Measurements from ENCODE around the gene PROS1.
"Not testable (repeated sequence)": the region's sequence is repeated elsewhere in the genome, so short reads cannot be mapped to it uniquely, and the experiment has no call there.

The PROS1 gene

GRCh38 chr3:93930041-93930440 lies 43.7 kb downstream of the PROS1 start:
- Histone ChIP-seq H3K4me3 (ENCODE audit: low read length in 2 of 2) (no peak overlapping the region), H3K27me3 (ENCODE audit: control insufficient read depth in 1 of 2, insufficient read depth in 2 of 2, low read length in 2 of 2) (no peaks in the 10 kb centered on the region), H3K9me3 (ENCODE audit: control insufficient read depth in 2 of 2, low read length in 2 of 2) (no peaks in the 10 kb centered on the region), H3K36me3 (ENCODE audit: control insufficient read depth in 2 of 2, insufficient read depth in 2 of 2, low read length in 2 of 2) (no peaks in the 10 kb centered on the region), H3K4me1 (ENCODE audit: control insufficient read depth, insufficient read depth, low read length) (no peaks in the 10 kb centered on the region), H3K9ac (ENCODE audit: low read length in 2 of 2) (no peak overlapping the region), H3K27ac (ENCODE audit: low read length) (no peak overlapping the region)

GRCh38 chr3:93926789-93927188 lies 46.9 kb downstream of the PROS1 start:
- no peak overlapping the region for H3K4me3 ChIP-seq (ENCODE audit: low read length in 2 of 2)
- H3K27ac ChIP-seq (ENCODE audit: low read length): no peak overlapping the region
- H3K27me3 ChIP-seq (ENCODE audit: control insufficient read depth in 1 of 2, insufficient read depth in 2 of 2, low read length in 2 of 2): no peaks in the 10 kb centered on the region
- H3K9ac ChIP-seq (ENCODE audit: low read length in 2 of 2): no peak overlapping the region
- H3K9me3 ChIP-seq (ENCODE audit: control insufficient read depth in 2 of 2, low read length in 2 of 2): no peaks in the 10 kb centered on the region
- no peaks in the 10 kb centered on the region for H3K36me3 ChIP-seq (ENCODE audit: control insufficient read depth in 2 of 2, insufficient read depth in 2 of 2, low read length in 2 of 2)
- no peaks in the 10 kb centered on the region for H3K4me1 ChIP-seq (ENCODE audit: control insufficient read depth, insufficient read depth, low read length)

- Histone ChIP-seq H3K9ac (ENCODE audit: low read length in 2 of 2) (no peak overlapping the region), H3K4me1 (ENCODE audit: control insufficient read depth, insufficient read depth, low read length) (no peaks in the 10 kb centered on the region), H3K27ac (ENCODE audit: low read length) (no peak overlapping the region), H3K27me3 (ENCODE audit: control insufficient read depth in 1 of 2, insufficient read depth in 2 of 2, low read length in 2 of 2) (no peaks in the 10 kb centered on the region), H3K9me3 (ENCODE audit: control insufficient read depth in 2 of 2, low read length in 2 of 2) (no peaks in the 10 kb centered on the region), H3K36me3 (ENCODE audit: control insufficient read depth in 2 of 2, insufficient read depth in 2 of 2, low read length in 2 of 2) (no peaks in the 10 kb centered on the region), H3K4me3 (ENCODE audit: low read length in 2 of 2) (no peak overlapping the region)
These were observed 49.2 kb downstream of the PROS1 start for GRCh38 chr3:93924491-93924890.

GRCh38 chr3:93923006-93923405 lies 50.7 kb downstream of the PROS1 start:
- Histone ChIP-seq H3K9ac (ENCODE audit: low read length in 2 of 2) (no peak overlapping the region), H3K36me3 (ENCODE audit: control insufficient read depth in 2 of 2, insufficient read depth in 2 of 2, low read length in 2 of 2) (no peaks in the 10 kb centered on the region), H3K27ac (ENCODE audit: low read length) (no peak overlapping the region), H3K9me3 (ENCODE audit: control insufficient read depth in 2 of 2, low read length in 2 of 2) (no peaks in the 10 kb centered on the region), H3K27me3 (ENCODE audit: control insufficient read depth in 1 of 2, insufficient read depth in 2 of 2, low read length in 2 of 2) (no peaks in the 10 kb centered on the region), H3K4me1 (ENCODE audit: control insufficient read depth, insufficient read depth, low read length) (no peaks in the 10 kb centered on the region), H3K4me3 (ENCODE audit: low read length in 2 of 2) (no peak overlapping the region)

GRCh38 chr3:93917546-93918029 lies 56.1 kb downstream of the PROS1 start:
- H3K4me3 ChIP-seq (ENCODE audit: low read length in 2 of 2); H3K9ac ChIP-seq (ENCODE audit: low read length in 2 of 2); H3K27me3 ChIP-seq (ENCODE audit: control insufficient read depth in 1 of 2, insufficient read depth in 2 of 2, low read length in 2 of 2); H3K36me3 ChIP-seq (ENCODE audit: control insufficient read depth in 2 of 2, insufficient read depth in 2 of 2, low read length in 2 of 2); H3K9me3 ChIP-seq (ENCODE audit: control insufficient read depth in 2 of 2, low read length in 2 of 2); H3K27ac ChIP-seq (ENCODE audit: low read length); H3K4me1 ChIP-seq (ENCODE audit: control insufficient read depth, insufficient read depth, low read length): not testable (repeated sequence)

GRCh38 chr3:93913623-93914022 lies 60.1 kb downstream of the PROS1 start:
- not testable (repeated sequence) for H3K27me3 ChIP-seq (ENCODE audit: control insufficient read depth in 1 of 2, insufficient read depth in 2 of 2, low read length in 2 of 2); H3K27ac ChIP-seq (ENCODE audit: low read length); H3K9me3 ChIP-seq (ENCODE audit: control insufficient read depth in 2 of 2, low read length in 2 of 2); H3K9ac ChIP-seq (ENCODE audit: low read length in 2 of 2); H3K36me3 ChIP-seq (ENCODE audit: control insufficient read depth in 2 of 2, insufficient read depth in 2 of 2, low read length in 2 of 2); H3K4me3 ChIP-seq (ENCODE audit: low read length in 2 of 2); H3K4me1 ChIP-seq (ENCODE audit: control insufficient read depth, insufficient read depth, low read length)

GRCh38 chr3:93911206-93911605 lies 62.5 kb downstream of the PROS1 start:
- no peak overlapping the region for H3K9ac ChIP-seq (ENCODE audit: low read length in 2 of 2)
- H3K4me1 ChIP-seq (ENCODE audit: control insufficient read depth, insufficient read depth, low read length): peaks cover 3% of the 10 kb centered on the region
- H3K4me3 ChIP-seq (ENCODE audit: low read length in 2 of 2): no peak overlapping the region
- H3K27ac ChIP-seq (ENCODE audit: low read length): no peak overlapping the region
- no peaks in the 10 kb centered on the region for H3K36me3 ChIP-seq (ENCODE audit: control insufficient read depth in 2 of 2, insufficient read depth in 2 of 2, low read length in 2 of 2)
- H3K9me3 ChIP-seq (ENCODE audit: control insufficient read depth in 2 of 2, low read length in 2 of 2): peaks cover 0 to 3% of the 10 kb centered on the region in 2 donors
- H3K27me3 ChIP-seq (ENCODE audit: control insufficient read depth in 1 of 2, insufficient read depth in 2 of 2, low read length in 2 of 2): no peaks in the 10 kb centered on the region

- H3K9me3 ChIP-seq (ENCODE audit: control insufficient read depth in 2 of 2, low read length in 2 of 2): peaks cover 0 to 3% of the 10 kb centered on the region in 2 donors
- no peak overlapping the region for H3K4me3 ChIP-seq (ENCODE audit: low read length in 2 of 2)
- no peaks in the 10 kb centered on the region for H3K36me3 ChIP-seq (ENCODE audit: control insufficient read depth in 2 of 2, insufficient read depth in 2 of 2, low read length in 2 of 2)
- peaks cover 3% of the 10 kb centered on the region for H3K4me1 ChIP-seq (ENCODE audit: control insufficient read depth, insufficient read depth, low read length)
- no peak overlapping the region for H3K9ac ChIP-seq (ENCODE audit: low read length in 2 of 2)
- H3K27ac ChIP-seq (ENCODE audit: low read length): no peak overlapping the region
- H3K27me3 ChIP-seq (ENCODE audit: control insufficient read depth in 1 of 2, insufficient read depth in 2 of 2, low read length in 2 of 2): no peaks in the 10 kb centered on the region
These were observed 63.6 kb downstream of the PROS1 start for GRCh38 chr3:93910097-93910496.

- no peak overlapping the region for H3K27ac ChIP-seq (ENCODE audit: low read length)
- no peaks in the 10 kb centered on the region for H3K36me3 ChIP-seq (ENCODE audit: control insufficient read depth in 2 of 2, insufficient read depth in 2 of 2, low read length in 2 of 2)
- H3K9ac ChIP-seq (ENCODE audit: low read length in 2 of 2): no peak overlapping the region
- H3K27me3 ChIP-seq (ENCODE audit: control insufficient read depth in 1 of 2, insufficient read depth in 2 of 2, low read length in 2 of 2): no peaks in the 10 kb centered on the region
- peaks cover 0 to 2% of the 10 kb centered on the region in 2 donors for H3K9me3 ChIP-seq (ENCODE audit: control insufficient read depth in 2 of 2, low read length in 2 of 2)
- H3K4me1 ChIP-seq (ENCODE audit: control insufficient read depth, insufficient read depth, low read length): peaks cover 3% of the 10 kb centered on the region
- H3K4me3 ChIP-seq (ENCODE audit: low read length in 2 of 2): no peak overlapping the region
These were observed 66.6 kb downstream of the PROS1 start for GRCh38 chr3:93907132-93907531.

GRCh38 chr3:93906245-93906644 lies 67.5 kb downstream of the PROS1 start:
- no peak overlapping the region for H3K4me3 ChIP-seq (ENCODE audit: low read length in 2 of 2)
- H3K27me3 ChIP-seq (ENCODE audit: control insufficient read depth in 1 of 2, insufficient read depth in 2 of 2, low read length in 2 of 2): no peaks in the 10 kb centered on the region
- H3K9ac ChIP-seq (ENCODE audit: low read length in 2 of 2): no peak overlapping the region
- H3K9me3 ChIP-seq (ENCODE audit: control insufficient read depth in 2 of 2, low read length in 2 of 2): no peaks in the 10 kb centered on the region
- H3K4me1 ChIP-seq (ENCODE audit: control insufficient read depth, insufficient read depth, low read length): peaks cover 3% of the 10 kb centered on the region
- H3K27ac ChIP-seq (ENCODE audit: low read length): no peak overlapping the region
- no peaks in the 10 kb centered on the region for H3K36me3 ChIP-seq (ENCODE audit: control insufficient read depth in 2 of 2, insufficient read depth in 2 of 2, low read length in 2 of 2)

GRCh38 chr3:93904568-93904967 lies 69.1 kb downstream of the PROS1 start:
- Histone ChIP-seq H3K4me3 (ENCODE audit: low read length in 2 of 2) (no peak overlapping the region), H3K27ac (ENCODE audit: low read length) (no peak overlapping the region), H3K9me3 (ENCODE audit: control insufficient read depth in 2 of 2, low read length in 2 of 2) (no peaks in the 10 kb centered on the region), H3K36me3 (ENCODE audit: control insufficient read depth in 2 of 2, insufficient read depth in 2 of 2, low read length in 2 of 2) (no peaks in the 10 kb centered on the region), H3K4me1 (ENCODE audit: control insufficient read depth, insufficient read depth, low read length) (peaks cover 3% of the 10 kb centered on the region), H3K27me3 (ENCODE audit: control insufficient read depth in 1 of 2, insufficient read depth in 2 of 2, low read length in 2 of 2) (no peaks in the 10 kb centered on the region), H3K9ac (ENCODE audit: low read length in 2 of 2) (no peak overlapping the region)
